Stomach (tissue), 9 donors: ENCODE results near the gene DBET. TPM values are rescaled to one million over a fixed set of nuclear protein-coding genes. Genes with fewer than 3 reads are reported as not detected.
"Not testable (repeated sequence)": the region's sequence is repeated elsewhere in the genome, so short reads cannot be mapped to it uniquely, and the experiment has no call there.

Experiments
- DNase-seq, 2 donors: peaks; one replicate each; pipeline versions ENCODE4 v3.0.0 to v3.0.0-alpha.2; 2013 to 2019
- H3K27ac ChIP-seq, 5 donors: fragments of 200-600 bp in 4 of 5; sonication (generic) in 4 of 5; one replicate each; pipeline ENCODE4 v1.5.1; 2013 to 2019; ENCODE audit warnings: mild to moderate bottlenecking in 1 of 5, moderate library complexity in 1 of 5
- H3K27me3 ChIP-seq, 3 donors: fragments of 200-600 bp; sonication (generic); one replicate each; pipeline ENCODE4 v1.5.1; 2017 to 2019; ENCODE audit warnings: mixed run types in 1 of 3
- H3K36me3 ChIP-seq, 4 donors: fragments of 200-600 bp; sonication (generic); 1 replicate in 3 of 4; 2 replicates in 1 of 4; pipeline ENCODE4 v1.5.1; 2016 to 2019
- H3K4me1 ChIP-seq, 4 donors: fragments of 200-600 bp; sonication (generic); one replicate each; pipeline ENCODE4 v1.5.1; 2016 to 2019
- H3K4me3 ChIP-seq, 4 donors: fragments of 200-600 bp; sonication (generic) in 3 of 4; one replicate each; pipeline ENCODE4 v1.5.1; 2016 to 2019; ENCODE audit warnings: mild to moderate bottlenecking in 1 of 4
- H3K9me3 ChIP-seq, 4 donors: fragments of 200-600 bp; sonication (generic); one replicate each; pipeline ENCODE4 v1.5.1; 2016 to 2019
- CTCF ChIP-seq, 7 experiments: fragments of 450-650 bp in 4 of 7; fragments of 200-600 bp in 3 of 7; sonication (generic) in 3 of 7; IDR thresholded peaks; one replicate each; pipeline ENCODE4 v1.5.1; 2016 to 2019; ENCODE audit warnings: antibody characterized with exemption in 7 of 7, control low read depth in 2 of 7, mild to moderate bottlenecking in 1 of 7
- EP300 ChIP-seq: sonication (generic); formaldehyde crosslinking; IDR thresholded peaks from one replicate; pipeline ENCODE4 v1.6.1; 2017; ENCODE audit warnings: antibody characterized with exemption
- POLR2A ChIP-seq, 4 donors: fragments of 450-650 bp; IDR thresholded peaks; one replicate each; pipeline ENCODE4 v1.6.1; 2016; ENCODE audit warnings: antibody characterized with exemption in 4 of 4, control low read depth in 2 of 4, mild to moderate bottlenecking in 1 of 4, moderate library complexity in 1 of 4
- POLR2AphosphoS5 ChIP-seq, 3 donors: sonication (generic); formaldehyde crosslinking; IDR thresholded peaks; one replicate each; pipeline ENCODE4 v1.6.1; 2016; ENCODE audit warnings: antibody characterized with exemption in 3 of 3
- WGBS, 5 donors: extraction: QIAGEN DNeasy Blood & Tissue Kit in 3 of 5; methylation state at CpG; one replicate each; pipeline versions ENCODE4 v1.1.5 to v1.1.7; 2013 to 2018; 5-methylcytosine and 5-hydroxymethylcytosine counted together
- intact Hi-C: fragments of 100-400 bp; cut with DNase I; formaldehyde crosslinking; loops from one replicate; pipeline ENCODE4 v1.15.1; 2023; ENCODE audit warnings: low total_unique reads
- polyA plus RNA-seq, 3 donors: library from polyadenylated mRNA; stranded (reverse); fragments of 200-250 nt; gene quantifications; one replicate each; pipeline ENCODE4 v1.2.3, GENCODE V29; 2013
- total RNA-seq, 5 donors: library from RNA; depleted of rRNA; stranded (reverse); fragments of >200 nt; gene quantifications; one replicate each; pipeline versions ENCODE4 v1.1.0 to v1.2.3, GENCODE V29; 2014 to 2016
- donor health status: healthy with polysubstance abuse.
- donor health status: Bipolar disorder and iron deficiency.
- donor health status: healthy.

DBET gene
- total and polyA plus RNA-seq, 8 donors = not detected

GRCh38 chr4:190020790-190021717 is 43.2 kb upstream of the DBET start:
- H3K27me3 ChIP-seq = peaks cover 14 to 75% (median 64%) of the 10 kb centered on the region in 3 donors
- intact Hi-C loops = no loop called here
- peak; percentile 51 to 68 for DNase-seq
- no peaks in the 10 kb centered on the region for H3K9me3 ChIP-seq
- peak overlapping the region in 3 of 4 donors; percentile 6 to 42 (median 30) for H3K4me3 ChIP-seq
- peaks cover 0 to 53% (median 32%) of the 10 kb centered on the region in 4 donors for H3K4me1 ChIP-seq
- H3K36me3 ChIP-seq = no peaks in the 10 kb centered on the region
- TF ChIP-seq POLR2A (IDR thresholded peaks at IDR 0.05) (no peak), POLR2AphosphoS5 (IDR thresholded peaks at IDR 0.05) (no peak), CTCF (IDR thresholded peaks at IDR 0.05) (no peak), EP300 (no peak)
- WGBS, 5 donors = 5 to 12% (median 8%) methylated on average over 29 to 51 of the region's 55 CpGs
- H3K27ac ChIP-seq = no peak overlapping the region

GRCh38 chr4:190021973-190022372 is 42.3 kb upstream of the DBET start:
- intact Hi-C loops, DNase-seq, H3K9me3 ChIP-seq, H3K27ac ChIP-seq, H3K36me3 ChIP-seq: not testable (repeated sequence)
- peak overlapping the region in 2 of 4 donors; percentile 30 to 42 for H3K4me3 ChIP-seq
- 42 to 61% (median 54%) methylated on average over 12 to 20 of the region's 39 CpGs for WGBS, 5 donors
- H3K4me1 ChIP-seq = peaks cover 0 to 49% (median 31%) of the 10 kb centered on the region in 4 donors
- peaks cover 11 to 66% (median 55%) of the 10 kb centered on the region in 3 donors for H3K27me3 ChIP-seq

- DNase-seq = peak in 1 of 2 donors; percentile 11
- intact Hi-C loops, H3K27ac ChIP-seq, H3K9me3 ChIP-seq, H3K36me3 ChIP-seq: not testable (repeated sequence)
- Histone ChIP-seq H3K4me3 (peak overlapping the region in 3 of 4 donors; percentile 20 to 45 (median 37)), H3K4me1 (peaks cover 0 to 41% (median 25%) of the 10 kb centered on the region in 4 donors), H3K27me3 (peaks cover 3 to 61% (median 47%) of the 10 kb centered on the region in 3 donors)
- WGBS, 5 donors = 25 to 42% (median 27%) methylated on average over 26 to 34 of the region's 47 CpGs
These were observed 41.6 kb upstream of the DBET start for GRCh38 chr4:190022614-190023281.

GRCh38 chr4:190027156-190027555 is 37.1 kb upstream of the DBET start, which contains the start of gene FRG2:
Gene FRG2, minus strand, starts transcription at chr4:190027256. Its CDS starts 52 bp downstream, at chr4:190027204.
- intact Hi-C loops, H3K4me1 ChIP-seq, H3K4me3 ChIP-seq, H3K36me3 ChIP-seq, H3K9me3 ChIP-seq, DNase-seq, H3K27ac ChIP-seq: not testable (repeated sequence)
- WGBS, 5 donors = 53 to 89% (median 69%) methylated on average over 1 to 3 of the region's 10 CpGs; no CpG with 5 or more reads in 2 of the 5 donors
- H3K27me3 ChIP-seq = peaks cover 0 to 21% (median 11%) of the 10 kb centered on the region in 3 donors

- H3K4me3 ChIP-seq, H3K36me3 ChIP-seq, DNase-seq, H3K27ac ChIP-seq, intact Hi-C loops, H3K4me1 ChIP-seq, H3K9me3 ChIP-seq: not testable (repeated sequence)
- WGBS, 5 donors = 56 to 65% (median 61%) methylated on average over 3 to 5 of the region's 5 CpGs
- peaks cover 0 to 24% (median 15%) of the 10 kb centered on the region in 3 donors for H3K27me3 ChIP-seq
These were observed 33.0 kb upstream of the DBET start for GRCh38 chr4:190031264-190031663.

- intact Hi-C loops, H3K4me1 ChIP-seq, H3K27ac ChIP-seq, H3K36me3 ChIP-seq, DNase-seq, H3K9me3 ChIP-seq: not testable (repeated sequence)
- 0 to 28% (median 9%) methylated on average over 1 to 9 of the region's 39 CpGs; no CpG with 5 or more reads in 1 of the 5 donors for WGBS, 5 donors
- peak overlapping the region in 1 of 4 donors; percentile 34 for H3K4me3 ChIP-seq
- H3K27me3 ChIP-seq = peaks cover 0 to 48% (median 28%) of the 10 kb centered on the region in 3 donors
These were observed 26.5 kb upstream of the DBET start for GRCh38 chr4:190037704-190038388.

- DNase-seq, H3K9me3 ChIP-seq, H3K4me3 ChIP-seq, intact Hi-C loops, H3K27ac ChIP-seq, H3K4me1 ChIP-seq, H3K36me3 ChIP-seq: not testable (repeated sequence)
- 12 to 62% (median 29%) methylated on average over 5 to 29 of the region's 40 CpGs for WGBS, 5 donors
- H3K27me3 ChIP-seq = peaks cover 0 to 34% (median 17%) of the 10 kb centered on the region in 3 donors
These were observed 23.4 kb upstream of the DBET start for GRCh38 chr4:190040873-190041272.

GRCh38 chr4:190047627-190048026 is 16.7 kb upstream of the DBET start:
- H3K36me3 ChIP-seq, H3K27ac ChIP-seq, intact Hi-C loops, H3K27me3 ChIP-seq, H3K4me3 ChIP-seq, H3K9me3 ChIP-seq, H3K4me1 ChIP-seq, DNase-seq: not testable (repeated sequence)
- 5 to 17% (median 12%) methylated on average over 1 of the region's 12 CpGs for WGBS, 5 donors

GRCh38 chr4:190049378-190050239 is 14.7 kb upstream of the DBET start:
- intact Hi-C loops, H3K4me3 ChIP-seq, H3K9me3 ChIP-seq, H3K27me3 ChIP-seq, H3K4me1 ChIP-seq, DNase-seq, H3K27ac ChIP-seq, H3K36me3 ChIP-seq: not testable (repeated sequence)
- 34 to 87% (median 38%) methylated on average over 3 to 7 of the region's 28 CpGs; no CpG with 5 or more reads in 1 of the 5 donors for WGBS, 5 donors
